K562 (cell line): ENCODE measurements around the gene LCP2. TPM values are rescaled to one million over a fixed set of nuclear protein-coding genes. Genes with fewer than 3 reads are reported as not detected.

Experiments used
- ATAC-seq: fragments of 200-7000 bp; cut with Tn5 transposase; 3 replicates; pipeline ENCODE4 v1.9.1; 2020; ENCODE audit warnings: moderate library complexity
- BruUV-seq: library from RNA; stranded (reverse); fragments of 400-500 nt; replicated peaks from 2 replicates; lab custom pipeline; 2021; lab: Mats Ljungman, UMichigan
- CTCF ChIA-PET: fragments of 300-600 bp; formaldehyde crosslinking; extraction: SDS; loops from one replicate; lab custom pipeline; 2021; ENCODE audit warnings: low intra/inter-chr PET ratio; lab: Yijun Ruan, JAX
- POLR2A ChIA-PET: fragments of 300-600, 350-650 bp; sonication (Branson Sonifier 250); formaldehyde crosslinking; extraction: SDS; loops from one replicate; lab custom pipeline; 2021; ENCODE audit warnings: antibody characterized with exemption, inconsistent platforms; lab: Yijun Ruan, JAX
- DNase-seq, 4 experiments: peaks; one replicate each; pipeline versions ENCODE4 v3.0.0 to v3.0.0-alpha.2; 2011 to 2018; ENCODE audit warnings: low spot score in 3 of 4, mixed read lengths in 3 of 4; ENCODE audit errors: extremely low read depth in 1 of 4
- FAIRE-seq: peaks from 2 replicates; lab custom pipeline; 2011; peaks lifted over from hg19 to GRCh38; lab: Jason Lieb, UNC
- H2AFZ ChIP-seq: 2 replicates; pipeline ENCODE4 v1.6.0; 2011; ENCODE audit warnings: low read depth, low read length, control low read depth, inconsistent platforms
- H3K27ac ChIP-seq: fragments of 200-600 bp; 3 replicates; pipeline ENCODE4 v1.8.0; 2011; ENCODE audit warnings: low read depth, mild to moderate bottlenecking, control low read depth, inconsistent platforms, low read length, moderate library complexity, mixed read lengths; ENCODE audit errors: extremely low read depth
- H3K27me3 ChIP-seq, 2 experiments: fragments of 300-600 bp in 1 of 2; 2 replicates in 1 of 2; 3 replicates in 1 of 2; pipeline versions ENCODE4 v1.6.0 to v1.8.0; 2011; ENCODE audit warnings: inconsistent platforms in 2 of 2, low read length in 2 of 2, mild to moderate bottlenecking in 1 of 2, mixed read lengths in 1 of 2, moderate library complexity in 1 of 2; ENCODE audit not compliant: control insufficient read depth in 2 of 2, insufficient read depth in 2 of 2
- H3K36me3 ChIP-seq: fragments of 300-600 bp; 3 replicates; pipeline ENCODE4 v1.8.0; 2011; ENCODE audit warnings: mild to moderate bottlenecking, low read length, inconsistent platforms; ENCODE audit not compliant: control insufficient read depth, insufficient read depth
- H3K4me1 ChIP-seq, 2 experiments: fragments of 200-600 bp in 1 of 2; replicated peaks in 1 of 2; 2 replicates in 1 of 2; 3 replicates in 1 of 2; pipeline versions ENCODE4 v1.5.1 to v1.8.0; 2011; ENCODE audit warnings: inconsistent platforms in 2 of 2, low read length in 2 of 2, mild to moderate bottlenecking in 1 of 2, mixed read lengths in 1 of 2, moderate library complexity in 1 of 2; ENCODE audit not compliant: control insufficient read depth in 2 of 2, insufficient read depth in 2 of 2
- H3K4me2 ChIP-seq: 2 replicates; pipeline ENCODE4 v1.6.1; 2011; ENCODE audit warnings: low read length, control low read depth, inconsistent platforms, mixed read lengths; ENCODE audit not compliant: insufficient read depth
- H3K4me3 ChIP-seq: fragments of 200-600 bp; sonication (generic), shearing (Covaris generic); 2 replicates; pipeline ENCODE4 v1.5.1; 2016; ENCODE audit warnings: control low read depth, inconsistent platforms
- H3K79me2 ChIP-seq: fragments of 200-600 bp; 3 replicates; pipeline ENCODE4 v1.8.0; 2011; ENCODE audit warnings: low read length, inconsistent platforms; ENCODE audit not compliant: control insufficient read depth, insufficient read depth
- H3K9ac ChIP-seq, 2 experiments: 2 replicates each; pipeline versions ENCODE4 v1.6.0 to v1.6.1; 2011; ENCODE audit warnings: low read depth in 2 of 2, low read length in 2 of 2, control low read depth in 1 of 2, inconsistent platforms in 1 of 2, mild to moderate bottlenecking in 1 of 2, mixed read lengths in 1 of 2; ENCODE audit not compliant: insufficient read depth in 1 of 2
- H3K9me1 ChIP-seq: one replicate; pipeline ENCODE4 v1.6.0; 2011; ENCODE audit warnings: inconsistent platforms, mild to moderate bottlenecking, low read length, moderate library complexity; ENCODE audit not compliant: control insufficient read depth, insufficient read depth
- H3K9me3 ChIP-seq: replicated peaks from 2 replicates; pipeline ENCODE4 v1.5.1; 2011; ENCODE audit warnings: low read depth, low read length, inconsistent platforms; ENCODE audit not compliant: control insufficient read depth, insufficient read depth
- H4K20me1 ChIP-seq: replicated peaks from 2 replicates; pipeline ENCODE4 v1.6.1; 2011; ENCODE audit warnings: low read length, inconsistent platforms, mixed read lengths; ENCODE audit not compliant: control insufficient read depth, insufficient read depth
- FOXP4 ChIP-seq: sonication (generic); formaldehyde crosslinking; IDR thresholded peaks from 2 replicates; pipeline ENCODE4 v1.8.0; 2022; ENCODE audit warnings: mild to moderate bottlenecking, missing genetic modification reagents, borderline replicate concordance
- RBM22 ChIP-seq: fragments of 200-400 bp; formaldehyde crosslinking; IDR thresholded peaks from 2 replicates; pipeline ENCODE4 v1.6.1; 2018; ENCODE audit warnings: low read length, low read depth; ENCODE audit not compliant: poor library complexity, severe bottlenecking
- THRAP3 ChIP-seq: fragments of 450-650 bp; IDR thresholded peaks from 2 replicates; pipeline ENCODE4 v1.6.1; 2016; ENCODE audit warnings: mild to moderate bottlenecking, inconsistent platforms, borderline replicate concordance
- XRCC4 ChIP-seq: IDR thresholded peaks from one replicate; pipeline ENCODE4 v1.6.1; 2011; ENCODE audit not compliant: insufficient read depth, insufficient read length; ENCODE audit errors: extremely low read depth
- ZNF311 ChIP-seq: fragments of 250-450 bp; sonication (Bioruptor Pico); IDR thresholded peaks from 2 replicates; pipeline ENCODE4 v1.4.0; 2020; ENCODE audit warnings: mild to moderate bottlenecking, moderate library complexity
- ZNF589 ChIP-seq: fragments of 200-800 bp; sonication (Bioruptor generic); IDR thresholded peaks from 2 replicates; pipeline ENCODE4 v1.6.1; 2016; ENCODE audit warnings: low read depth, missing genetic modification characterization, missing compliant biosample characterization
- ZNF707 ChIP-seq: fragments of 250-450 bp; sonication (Bioruptor Pico); conservative IDR thresholded peaks from 2 replicates; pipeline ENCODE4 v1.8.0; 2022; ENCODE audit warnings: inconsistent platforms, mild to moderate bottlenecking, moderate library complexity
- WGBS: fragments of 100-300 bp; shearing (Covaris generic); methylation state at CpG from one replicate; pipeline ENCODE4 v1.1.6; 2016; ENCODE audit warnings: low coverage, mixed read lengths; ENCODE audit not compliant: insufficient coverage; ENCODE audit errors: missing lambda C conversion rate; 5-methylcytosine and 5-hydroxymethylcytosine counted together
- in situ Hi-C: fragments of 300-500 bp; cut with MboI; formaldehyde crosslinking; loops from 4 replicates; pipeline ENCODE4 v1.15.0; 2018; ENCODE audit warnings: inconsistent platforms, mixed read lengths
- intact Hi-C: fragments of 100-400 bp; cut with micrococcal nuclease; formaldehyde crosslinking; loops from 2 replicates; pipeline ENCODE4 v1.14.2; 2022
- polyA plus RNA-seq, 8 experiments: library from polyadenylated mRNA; depleted of rRNA in 4 of 8; stranded (reverse) in 5 of 8; unstranded in 3 of 8; fragments of >200 nt; fragmentation: Nextera tagmentation in 2 of 8; fragmentation: Illumina TruSeq in 1 of 8; extraction: Ambion mirVana in 2 of 8; extraction: Trizol in 1 of 8; gene quantifications; 2 replicates each; pipeline versions ENCODE4 v1.2.1 to v1.2.3, GENCODE V29; 2011 to 2014; ENCODE audit warnings: inconsistent platforms in 1 of 8, missing spikeins in 1 of 8
- total RNA-seq, 7 experiments: library from RNA; depleted of rRNA in 6 of 7; stranded (reverse); fragments of >200 nt in 6 of 7; fragmentation: Illumina TruSeq in 2 of 7; extraction: Trizol in 2 of 7; gene quantifications; 2 replicates each; pipeline versions ENCODE4 v1.2.1 to v1.2.3, GENCODE V29; 2011 to 2021; ENCODE audit warnings: low replicate concordance in 1 of 7
- TF ChIP-seq, protein P1 (sequence below): fragments of 250-450 bp; sonication (Bioruptor Pico); IDR thresholded peaks from 2 replicates; pipeline ENCODE4 v1.5.0; 2021; ENCODE audit warnings: mild to moderate bottlenecking, borderline replicate concordance
- TF ChIP-seq, protein P2 (sequence below): sonication (generic); formaldehyde crosslinking; IDR thresholded peaks from 2 replicates; pipeline ENCODE4 v1.8.1; 2023; ENCODE audit warnings: missing genetic modification reagents, mild to moderate bottlenecking, borderline replicate concordance

Gene LCP2
- total and polyA plus RNA-seq, 9 of the 15 experiments (the other 6 are each of a cell fraction or from before 2014, with no cell fraction given), result 4.0 to 31.3 (median 14.6) TPM

- CTCF ChIA-PET, result no interaction called here
- POLR2A ChIA-PET, result interaction anchor here (0.5 kb wide), 1 partner anchor 182 kb away, joined by 3 read pairs; the partner anchor contains the start of gene KCNMB1
- Histone ChIP-seq H2AFZ (no peak overlapping the region), H4K20me1 (no peaks in the 10 kb centered on the region), H3K36me3 (no peaks in the 10 kb centered on the region), H3K27ac (no peak overlapping the region), H3K4me1 (no peaks in the 10 kb centered on the region), H3K79me2 (no peaks in the 10 kb centered on the region), H3K9ac (no peak overlapping the region), H3K9me3 (no peaks in the 10 kb centered on the region), H3K9me1 (no peaks in the 10 kb centered on the region), H3K4me3 (no peak overlapping the region), H3K27me3 (0 out of 5 replicates have a peak, but pooled peaks cover 0 to 3% of the 10 kb centered on the region in 2 experiments), H3K4me2 (no peak overlapping the region)
- DNase-seq, result no peak
- intact Hi-C loops (no loop called here), in situ Hi-C loops (loop anchor here (25.0 kb wide), 1 partner anchor 1220 kb away; no protein-coding TSS in a partner anchor)
- no TSS peak for BruUV-seq
- ATAC-seq, result no peak
- no peak for FAIRE-seq
- WGBS, result 3% methylated on average over 8 of the region's 8 CpGs
- TF ChIP-seq THRAP3, result no peak
- no peak for TF ChIP-seq RBM22
- TF ChIP-seq FOXP4 (CRISPR knock-in tag), result no peak
- TF ChIP-seq, protein P1, sequence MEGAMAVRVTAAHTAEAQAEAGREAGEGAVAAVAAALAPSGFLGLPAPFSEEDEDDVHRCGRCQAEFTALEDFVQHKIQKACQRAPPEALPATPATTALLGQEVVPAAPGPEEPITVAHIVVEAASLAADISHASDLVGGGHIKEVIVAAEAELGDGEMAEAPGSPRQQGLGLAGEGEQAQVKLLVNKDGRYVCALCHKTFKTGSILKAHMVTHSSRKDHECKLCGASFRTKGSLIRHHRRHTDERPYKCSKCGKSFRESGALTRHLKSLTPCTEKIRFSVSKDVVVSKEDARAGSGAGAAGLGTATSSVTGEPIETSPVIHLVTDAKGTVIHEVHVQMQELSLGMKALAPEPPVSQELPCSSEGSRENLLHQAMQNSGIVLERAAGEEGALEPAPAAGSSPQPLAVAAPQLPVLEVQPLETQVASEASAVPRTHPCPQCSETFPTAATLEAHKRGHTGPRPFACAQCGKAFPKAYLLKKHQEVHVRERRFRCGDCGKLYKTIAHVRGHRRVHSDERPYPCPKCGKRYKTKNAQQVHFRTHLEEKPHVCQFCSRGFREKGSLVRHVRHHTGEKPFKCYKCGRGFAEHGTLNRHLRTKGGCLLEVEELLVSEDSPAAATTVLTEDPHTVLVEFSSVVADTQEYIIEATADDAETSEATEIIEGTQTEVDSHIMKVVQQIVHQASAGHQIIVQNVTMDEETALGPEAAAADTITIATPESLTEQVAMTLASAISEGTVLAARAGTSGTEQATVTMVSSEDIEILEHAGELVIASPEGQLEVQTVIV (CRISPR knock-in tag), result no peak
- no peak for TF ChIP-seq ZNF311
- no peak for TF ChIP-seq ZNF589
- no peak for TF ChIP-seq ZNF707 (CRISPR knock-in tag)
- TF ChIP-seq, protein P2, sequence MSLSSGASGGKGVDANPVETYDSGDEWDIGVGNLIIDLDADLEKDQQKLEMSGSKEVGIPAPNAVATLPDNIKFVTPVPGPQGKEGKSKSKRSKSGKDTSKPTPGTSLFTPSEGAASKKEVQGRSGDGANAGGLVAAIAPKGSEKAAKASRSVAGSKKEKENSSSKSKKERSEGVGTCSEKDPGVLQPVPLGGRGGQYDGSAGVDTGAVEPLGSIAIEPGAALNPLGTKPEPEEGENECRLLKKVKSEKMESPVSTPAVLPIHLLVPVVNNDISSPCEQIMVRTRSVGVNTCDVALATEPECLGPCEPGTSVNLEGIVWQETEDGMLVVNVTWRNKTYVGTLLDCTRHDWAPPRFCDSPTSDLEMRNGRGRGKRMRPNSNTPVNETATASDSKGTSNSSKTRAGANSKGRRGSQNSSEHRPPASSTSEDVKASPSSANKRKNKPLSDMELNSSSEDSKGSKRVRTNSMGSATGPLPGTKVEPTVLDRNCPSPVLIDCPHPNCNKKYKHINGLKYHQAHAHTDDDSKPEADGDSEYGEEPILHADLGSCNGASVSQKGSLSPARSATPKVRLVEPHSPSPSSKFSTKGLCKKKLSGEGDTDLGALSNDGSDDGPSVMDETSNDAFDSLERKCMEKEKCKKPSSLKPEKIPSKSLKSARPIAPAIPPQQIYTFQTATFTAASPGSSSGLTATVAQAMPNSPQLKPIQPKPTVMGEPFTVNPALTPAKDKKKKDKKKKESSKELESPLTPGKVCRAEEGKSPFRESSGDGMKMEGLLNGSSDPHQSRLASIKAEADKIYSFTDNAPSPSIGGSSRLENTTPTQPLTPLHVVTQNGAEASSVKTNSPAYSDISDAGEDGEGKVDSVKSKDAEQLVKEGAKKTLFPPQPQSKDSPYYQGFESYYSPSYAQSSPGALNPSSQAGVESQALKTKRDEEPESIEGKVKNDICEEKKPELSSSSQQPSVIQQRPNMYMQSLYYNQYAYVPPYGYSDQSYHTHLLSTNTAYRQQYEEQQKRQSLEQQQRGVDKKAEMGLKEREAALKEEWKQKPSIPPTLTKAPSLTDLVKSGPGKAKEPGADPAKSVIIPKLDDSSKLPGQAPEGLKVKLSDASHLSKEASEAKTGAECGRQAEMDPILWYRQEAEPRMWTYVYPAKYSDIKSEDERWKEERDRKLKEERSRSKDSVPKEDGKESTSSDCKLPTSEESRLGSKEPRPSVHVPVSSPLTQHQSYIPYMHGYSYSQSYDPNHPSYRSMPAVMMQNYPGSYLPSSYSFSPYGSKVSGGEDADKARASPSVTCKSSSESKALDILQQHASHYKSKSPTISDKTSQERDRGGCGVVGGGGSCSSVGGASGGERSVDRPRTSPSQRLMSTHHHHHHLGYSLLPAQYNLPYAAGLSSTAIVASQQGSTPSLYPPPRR (CRISPR knock-in tag), result no peak
- no peak for TF ChIP-seq XRCC4
Measured at GRCh38 chr5:170206958-170207357, 90.6 kb downstream of the LCP2 start.
